WTC11 (cell line): ENCODE measurements around the gene SORD. TPM values are rescaled to one million over a fixed set of nuclear protein-coding genes. Genes with fewer than 3 reads are reported as not detected.

Experiments
- ATAC-seq: fragments of 200-7000 bp; cut with Tn5 transposase; 2 replicates; pipeline ENCODE4 v1.10.0; 2021; ENCODE audit warnings: mild to moderate bottlenecking, moderate library complexity
- CTCF ChIA-PET: fragments of 300-600 bp; sonication (Branson Sonifier 250); formaldehyde crosslinking; loops from one replicate; lab custom pipeline; 2021; ENCODE audit warnings: antibody characterized with exemption; lab: Charles Lee
- POLR2A ChIA-PET: fragments of 350-600 bp; sonication (Branson Sonifier 250); formaldehyde crosslinking; loops from one replicate; lab custom pipeline; 2021; ENCODE audit warnings: antibody characterized with exemption; lab: Charles Lee
- DNase-seq: peaks from one replicate; pipeline ENCODE4 v3.0.0; 2021; ENCODE audit warnings: low spot score
- H3K27ac Mint-ChIP-seq: 2 replicates; pipeline ENCODE4 v1.8.0; 2021; ENCODE audit warnings: mixed read lengths
- H3K27me3 Mint-ChIP-seq: 2 replicates; pipeline ENCODE4 v1.8.0; 2021; ENCODE audit warnings: low read depth, mild to moderate bottlenecking, moderate library complexity, mixed read lengths
- H3K36me3 Mint-ChIP-seq: 2 replicates; pipeline ENCODE4 v1.8.0; 2021; ENCODE audit warnings: mixed read lengths
- H3K4me1 Mint-ChIP-seq: 2 replicates; pipeline ENCODE4 v1.8.0; 2022; ENCODE audit warnings: mixed read lengths
- H3K4me3 Mint-ChIP-seq: 2 replicates; pipeline ENCODE4 v1.8.0; 2021; ENCODE audit warnings: mild to moderate bottlenecking, moderate library complexity, mixed read lengths
- H3K9me3 Mint-ChIP-seq: 2 replicates; pipeline ENCODE4 v1.8.0; 2021; ENCODE audit warnings: mixed read lengths
- ARID4B ChIP-seq: sonication (generic); formaldehyde crosslinking; IDR thresholded peaks from 2 replicates; pipeline ENCODE4 v1.8.0; 2023; ENCODE audit warnings: missing genetic modification reagents, mild to moderate bottlenecking, borderline replicate concordance
- ATF1 ChIP-seq: sonication (generic); formaldehyde crosslinking; IDR thresholded peaks from 2 replicates; pipeline ENCODE4 v1.8.1; 2023; ENCODE audit warnings: mild to moderate bottlenecking, moderate library complexity, missing genetic modification reagents
- ATF3 ChIP-seq: sonication (generic); formaldehyde crosslinking; conservative IDR thresholded peaks from 2 replicates; pipeline ENCODE4 v1.8.1; 2022; ENCODE audit warnings: mild to moderate bottlenecking, missing genetic modification reagents
- CREB1 ChIP-seq: sonication (generic); formaldehyde crosslinking; IDR thresholded peaks from 2 replicates; pipeline ENCODE4 v1.8.0; 2023; ENCODE audit warnings: mild to moderate bottlenecking, missing genetic modification reagents
- FOXJ3 ChIP-seq: sonication (generic); formaldehyde crosslinking; IDR thresholded peaks from 2 replicates; pipeline ENCODE4 v1.9.0; 2021; ENCODE audit warnings: missing genetic modification reagents, mild to moderate bottlenecking, borderline replicate concordance
- HMGA2 ChIP-seq: fragments of 250-450 bp; sonication (Bioruptor Pico); IDR thresholded peaks from 2 replicates; pipeline ENCODE4 v1.4.0; 2021; ENCODE audit warnings: mild to moderate bottlenecking, moderate library complexity
- IRF2 ChIP-seq: sonication (generic); formaldehyde crosslinking; IDR thresholded peaks from 2 replicates; pipeline ENCODE4 v1.8.0; 2022; ENCODE audit warnings: low read depth, missing genetic modification reagents, borderline replicate concordance
- JAZF1 ChIP-seq: fragments of 250-450 bp; sonication (Bioruptor Pico); IDR thresholded peaks from 2 replicates; pipeline ENCODE4 v1.9.0; 2021; ENCODE audit warnings: moderate library complexity, mild to moderate bottlenecking, inconsistent platforms
- JUN ChIP-seq: sonication (generic); formaldehyde crosslinking; IDR thresholded peaks from 2 replicates; pipeline ENCODE4 v1.8.0; 2023; ENCODE audit warnings: mild to moderate bottlenecking, missing genetic modification reagents
- MXD4 ChIP-seq: fragments of 250-450 bp; sonication (Bioruptor Pico); IDR thresholded peaks from 2 replicates; pipeline ENCODE4 v1.8.0; 2021; ENCODE audit warnings: mild to moderate bottlenecking, moderate library complexity, borderline replicate concordance
- NFE2L1 ChIP-seq: sonication (generic); formaldehyde crosslinking; IDR thresholded peaks from 2 replicates; pipeline ENCODE4 v1.8.1; 2023; ENCODE audit warnings: missing genetic modification reagents
- NFYB ChIP-seq: sonication (generic); formaldehyde crosslinking; conservative IDR thresholded peaks from 2 replicates; pipeline ENCODE4 v1.8.0; 2022; ENCODE audit warnings: low read depth, missing genetic modification reagents
- NR2C2 ChIP-seq: sonication (generic); formaldehyde crosslinking; IDR thresholded peaks from 2 replicates; pipeline ENCODE4 v1.8.0; 2022; ENCODE audit warnings: mild to moderate bottlenecking, missing genetic modification reagents
- PRDM15 ChIP-seq: sonication (generic); formaldehyde crosslinking; IDR thresholded peaks from 2 replicates; pipeline ENCODE4 v1.8.0; 2022; ENCODE audit warnings: missing genetic modification reagents
- SMAD3 ChIP-seq: sonication (generic); formaldehyde crosslinking; IDR thresholded peaks from 2 replicates; pipeline ENCODE4 v1.8.0; 2022; ENCODE audit warnings: missing genetic modification reagents, mild to moderate bottlenecking, borderline replicate concordance
- SOX15 ChIP-seq: fragments of 250-450 bp; sonication (Bioruptor Pico); IDR thresholded peaks from 2 replicates; pipeline ENCODE4 v1.9.0; 2021; ENCODE audit warnings: mild to moderate bottlenecking
- ZNF423 ChIP-seq: fragments of 250-450 bp; sonication (Bioruptor Pico); IDR thresholded peaks from 2 replicates; pipeline ENCODE4 v2.1.2; 2022; ENCODE audit warnings: mild to moderate bottlenecking, moderate library complexity
- total RNA-seq: library from RNA; stranded (reverse); gene quantifications from 3 replicates; pipeline ENCODE4 v1.2.3, GENCODE V29; 2021
- TF ChIP-seq, protein P1 (sequence below): fragments of 250-450 bp; sonication (Bioruptor Pico); IDR thresholded peaks from 2 replicates; pipeline ENCODE4 v1.8.0; 2021; ENCODE audit warnings: mild to moderate bottlenecking
- TF ChIP-seq, protein P2 (sequence below): sonication (generic); formaldehyde crosslinking; conservative IDR thresholded peaks from 2 replicates; pipeline ENCODE4 v1.8.1; 2023; ENCODE audit warnings: mild to moderate bottlenecking, low read depth, missing genetic modification reagents, moderate library complexity

The SORD gene
- total RNA-seq, 1 experiment from 2014 or later: 46.2 TPM

DNA sequence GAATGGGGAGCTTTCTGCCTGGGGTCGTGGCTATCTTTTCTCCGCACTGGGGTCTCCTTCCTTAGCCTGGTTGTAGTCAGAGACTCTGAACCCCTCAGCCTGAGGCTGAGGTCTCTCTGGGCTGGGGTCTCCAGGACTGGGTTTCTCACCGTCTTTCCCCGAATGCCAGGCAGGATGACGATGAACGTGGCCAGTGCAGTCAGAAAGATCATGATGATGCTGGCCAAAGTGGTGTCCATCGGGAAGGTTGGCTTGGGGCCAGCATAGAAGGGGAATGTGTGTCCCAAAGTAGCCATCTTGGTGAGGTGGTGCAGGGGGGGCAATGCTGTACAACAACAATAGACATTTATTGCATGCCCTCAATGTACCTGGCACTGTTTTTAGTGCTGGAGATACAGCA, 99.7 kb downstream of the SORD start:
- peaks cover 3% of the 10 kb centered on the region for H3K4me1 Mint-ChIP-seq
- TF ChIP-seq ATF3 (CRISPR knock-in tag) (no peak), NFE2L1 (CRISPR knock-in tag) (no peak), JAZF1 (CRISPR knock-in tag) (no peak), SMAD3 (CRISPR knock-in tag) (no peak), CREB1 (CRISPR knock-in tag) (no peak), PRDM15 (CRISPR knock-in tag) (no peak), ARID4B (no peak), SOX15 (CRISPR knock-in tag) (no peak), ATF1 (CRISPR knock-in tag) (no peak), ZNF423 (CRISPR knock-in tag) (no peak), NFYB (CRISPR knock-in tag) (no peak), JUN (CRISPR knock-in tag) (no peak), MXD4 (CRISPR knock-in tag) (no peak), FOXJ3 (CRISPR knock-in tag) (no peak), NR2C2 (CRISPR knock-in tag) (no peak), HMGA2 (no peak), IRF2 (CRISPR knock-in tag) (no peak)
- TF ChIP-seq, protein P1, sequence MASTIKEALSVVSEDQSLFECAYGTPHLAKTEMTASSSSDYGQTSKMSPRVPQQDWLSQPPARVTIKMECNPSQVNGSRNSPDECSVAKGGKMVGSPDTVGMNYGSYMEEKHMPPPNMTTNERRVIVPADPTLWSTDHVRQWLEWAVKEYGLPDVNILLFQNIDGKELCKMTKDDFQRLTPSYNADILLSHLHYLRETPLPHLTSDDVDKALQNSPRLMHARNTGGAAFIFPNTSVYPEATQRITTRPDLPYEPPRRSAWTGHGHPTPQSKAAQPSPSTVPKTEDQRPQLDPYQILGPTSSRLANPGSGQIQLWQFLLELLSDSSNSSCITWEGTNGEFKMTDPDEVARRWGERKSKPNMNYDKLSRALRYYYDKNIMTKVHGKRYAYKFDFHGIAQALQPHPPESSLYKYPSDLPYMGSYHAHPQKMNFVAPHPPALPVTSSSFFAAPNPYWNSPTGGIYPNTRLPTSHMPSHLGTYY (CRISPR knock-in tag): no peak
- TF ChIP-seq, protein P2, sequence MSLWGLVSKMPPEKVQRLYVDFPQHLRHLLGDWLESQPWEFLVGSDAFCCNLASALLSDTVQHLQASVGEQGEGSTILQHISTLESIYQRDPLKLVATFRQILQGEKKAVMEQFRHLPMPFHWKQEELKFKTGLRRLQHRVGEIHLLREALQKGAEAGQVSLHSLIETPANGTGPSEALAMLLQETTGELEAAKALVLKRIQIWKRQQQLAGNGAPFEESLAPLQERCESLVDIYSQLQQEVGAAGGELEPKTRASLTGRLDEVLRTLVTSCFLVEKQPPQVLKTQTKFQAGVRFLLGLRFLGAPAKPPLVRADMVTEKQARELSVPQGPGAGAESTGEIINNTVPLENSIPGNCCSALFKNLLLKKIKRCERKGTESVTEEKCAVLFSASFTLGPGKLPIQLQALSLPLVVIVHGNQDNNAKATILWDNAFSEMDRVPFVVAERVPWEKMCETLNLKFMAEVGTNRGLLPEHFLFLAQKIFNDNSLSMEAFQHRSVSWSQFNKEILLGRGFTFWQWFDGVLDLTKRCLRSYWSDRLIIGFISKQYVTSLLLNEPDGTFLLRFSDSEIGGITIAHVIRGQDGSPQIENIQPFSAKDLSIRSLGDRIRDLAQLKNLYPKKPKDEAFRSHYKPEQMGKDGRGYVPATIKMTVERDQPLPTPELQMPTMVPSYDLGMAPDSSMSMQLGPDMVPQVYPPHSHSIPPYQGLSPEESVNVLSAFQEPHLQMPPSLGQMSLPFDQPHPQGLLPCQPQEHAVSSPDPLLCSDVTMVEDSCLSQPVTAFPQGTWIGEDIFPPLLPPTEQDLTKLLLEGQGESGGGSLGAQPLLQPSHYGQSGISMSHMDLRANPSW: no peak
- TF ChIP-seq, all 79 proteins: peak for 0
- Mint-ChIP-seq H3K27ac (no peak overlapping the region), H3K9me3 (no peaks in the 10 kb centered on the region), H3K36me3 (no peaks in the 10 kb centered on the region), H3K27me3 (peaks cover 96% of the 10 kb centered on the region), H3K4me3 (no peak overlapping the region)
- CTCF ChIA-PET: interaction anchor here (0.8 to 1.7 kb wide), 3 partner anchors 8 to 41 kb away, joined by 3 to 6 read pairs (median 4); partner anchors contain the start of genes DUOX2 and DUOXA2
- DNase-seq (no peak), ATAC-seq (no peak)
- POLR2A ChIA-PET: no interaction called here
